ENCODE results near the gene PAFAH1B2. TPM values are rescaled to one million over a fixed set of nuclear protein-coding genes. Genes with fewer than 3 reads are reported as not detected.

Gene PAFAH1B2
- total and polyA plus RNA-seq, 10 of the 15 experiments (the other 5 are each of a cell fraction or from before 2014, with no cell fraction given) = 17.6 to 64.8 (median 47.6) TPM

DNA sequence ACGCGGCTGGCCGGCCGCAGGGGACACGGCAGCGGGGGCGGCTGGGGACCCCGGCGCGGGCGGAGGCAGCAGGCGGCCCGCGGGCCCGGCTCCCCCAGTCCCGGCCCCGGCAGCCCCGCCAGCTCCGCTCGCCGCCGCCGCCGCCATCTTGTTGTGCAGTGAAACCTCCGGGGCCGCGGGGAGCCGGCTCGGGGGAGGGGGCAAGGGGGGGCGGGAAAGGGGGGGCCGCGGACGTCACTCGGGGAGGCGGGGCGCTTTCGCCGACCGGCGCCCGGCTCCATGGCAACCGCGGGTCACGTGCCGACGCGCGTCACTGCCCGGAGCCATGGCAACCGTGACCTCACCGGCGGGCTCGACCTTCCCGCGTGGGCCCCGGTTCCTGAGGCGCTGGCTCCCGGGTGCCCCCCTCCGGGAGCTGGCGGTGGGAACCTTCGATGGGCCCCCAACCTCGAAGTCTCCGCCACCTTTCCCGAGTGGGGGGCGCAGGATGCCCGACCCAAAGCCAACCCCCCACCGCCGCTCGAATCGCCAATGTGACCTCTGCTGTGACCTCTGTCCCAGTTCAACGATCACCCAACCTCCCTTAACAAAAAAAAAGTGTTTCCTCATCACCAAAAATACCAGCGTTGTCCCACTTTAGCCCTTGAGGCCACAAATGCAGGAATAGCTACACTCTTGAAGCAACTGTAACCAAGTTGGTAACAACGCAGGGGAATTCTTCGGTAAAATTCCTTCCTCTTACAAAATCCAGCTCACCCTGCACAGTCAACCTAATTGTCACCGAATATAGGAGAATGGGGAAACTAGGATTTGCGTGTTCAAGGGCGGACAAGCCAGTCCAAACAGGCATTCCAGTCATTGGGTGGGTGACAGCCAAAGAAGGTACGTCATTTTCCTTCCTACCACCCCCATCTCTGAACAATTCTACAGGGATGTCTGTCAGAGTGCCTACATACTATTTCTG lies 45.5 kb upstream of the PAFAH1B2 start, which contains the start of gene SIK3 (continued):
- TF ChIP-seq, protein P1, sequence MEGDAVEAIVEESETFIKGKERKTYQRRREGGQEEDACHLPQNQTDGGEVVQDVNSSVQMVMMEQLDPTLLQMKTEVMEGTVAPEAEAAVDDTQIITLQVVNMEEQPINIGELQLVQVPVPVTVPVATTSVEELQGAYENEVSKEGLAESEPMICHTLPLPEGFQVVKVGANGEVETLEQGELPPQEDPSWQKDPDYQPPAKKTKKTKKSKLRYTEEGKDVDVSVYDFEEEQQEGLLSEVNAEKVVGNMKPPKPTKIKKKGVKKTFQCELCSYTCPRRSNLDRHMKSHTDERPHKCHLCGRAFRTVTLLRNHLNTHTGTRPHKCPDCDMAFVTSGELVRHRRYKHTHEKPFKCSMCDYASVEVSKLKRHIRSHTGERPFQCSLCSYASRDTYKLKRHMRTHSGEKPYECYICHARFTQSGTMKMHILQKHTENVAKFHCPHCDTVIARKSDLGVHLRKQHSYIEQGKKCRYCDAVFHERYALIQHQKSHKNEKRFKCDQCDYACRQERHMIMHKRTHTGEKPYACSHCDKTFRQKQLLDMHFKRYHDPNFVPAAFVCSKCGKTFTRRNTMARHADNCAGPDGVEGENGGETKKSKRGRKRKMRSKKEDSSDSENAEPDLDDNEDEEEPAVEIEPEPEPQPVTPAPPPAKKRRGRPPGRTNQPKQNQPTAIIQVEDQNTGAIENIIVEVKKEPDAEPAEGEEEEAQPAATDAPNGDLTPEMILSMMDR (IDR thresholded peaks at IDR 0.05 in 2 of 3, conservative IDR thresholded peaks at IDR 0.05 in 1 of 3; ENCODE audit: control insufficient read depth in 2 of 3, extremely low read depth in 1 of 3, insufficient read depth in 1 of 3, low read depth in 3 of 3, low read length in 3 of 3) = 0 out of 6 replicates have a peak, but pooled peaks of 1 of the 3 experiments have one; percentile 1
- TF ChIP-seq, protein P2, sequence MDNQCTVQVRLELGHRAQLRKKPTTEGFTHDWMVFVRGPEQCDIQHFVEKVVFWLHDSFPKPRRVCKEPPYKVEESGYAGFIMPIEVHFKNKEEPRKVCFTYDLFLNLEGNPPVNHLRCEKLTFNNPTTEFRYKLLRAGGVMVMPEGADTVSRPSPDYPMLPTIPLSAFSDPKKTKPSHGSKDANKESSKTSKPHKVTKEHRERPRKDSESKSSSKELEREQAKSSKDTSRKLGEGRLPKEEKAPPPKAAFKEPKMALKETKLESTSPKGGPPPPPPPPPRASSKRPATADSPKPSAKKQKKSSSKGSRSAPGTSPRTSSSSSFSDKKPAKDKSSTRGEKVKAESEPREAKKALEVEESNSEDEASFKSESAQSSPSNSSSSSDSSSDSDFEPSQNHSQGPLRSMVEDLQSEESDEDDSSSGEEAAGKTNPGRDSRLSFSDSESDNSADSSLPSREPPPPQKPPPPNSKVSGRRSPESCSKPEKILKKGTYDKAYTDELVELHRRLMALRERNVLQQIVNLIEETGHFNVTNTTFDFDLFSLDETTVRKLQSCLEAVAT (IDR thresholded peaks at IDR 0.05) = peak; percentile 49; the same call in 1 of the 2 replicates
- TF ChIP-seq, protein P3, sequence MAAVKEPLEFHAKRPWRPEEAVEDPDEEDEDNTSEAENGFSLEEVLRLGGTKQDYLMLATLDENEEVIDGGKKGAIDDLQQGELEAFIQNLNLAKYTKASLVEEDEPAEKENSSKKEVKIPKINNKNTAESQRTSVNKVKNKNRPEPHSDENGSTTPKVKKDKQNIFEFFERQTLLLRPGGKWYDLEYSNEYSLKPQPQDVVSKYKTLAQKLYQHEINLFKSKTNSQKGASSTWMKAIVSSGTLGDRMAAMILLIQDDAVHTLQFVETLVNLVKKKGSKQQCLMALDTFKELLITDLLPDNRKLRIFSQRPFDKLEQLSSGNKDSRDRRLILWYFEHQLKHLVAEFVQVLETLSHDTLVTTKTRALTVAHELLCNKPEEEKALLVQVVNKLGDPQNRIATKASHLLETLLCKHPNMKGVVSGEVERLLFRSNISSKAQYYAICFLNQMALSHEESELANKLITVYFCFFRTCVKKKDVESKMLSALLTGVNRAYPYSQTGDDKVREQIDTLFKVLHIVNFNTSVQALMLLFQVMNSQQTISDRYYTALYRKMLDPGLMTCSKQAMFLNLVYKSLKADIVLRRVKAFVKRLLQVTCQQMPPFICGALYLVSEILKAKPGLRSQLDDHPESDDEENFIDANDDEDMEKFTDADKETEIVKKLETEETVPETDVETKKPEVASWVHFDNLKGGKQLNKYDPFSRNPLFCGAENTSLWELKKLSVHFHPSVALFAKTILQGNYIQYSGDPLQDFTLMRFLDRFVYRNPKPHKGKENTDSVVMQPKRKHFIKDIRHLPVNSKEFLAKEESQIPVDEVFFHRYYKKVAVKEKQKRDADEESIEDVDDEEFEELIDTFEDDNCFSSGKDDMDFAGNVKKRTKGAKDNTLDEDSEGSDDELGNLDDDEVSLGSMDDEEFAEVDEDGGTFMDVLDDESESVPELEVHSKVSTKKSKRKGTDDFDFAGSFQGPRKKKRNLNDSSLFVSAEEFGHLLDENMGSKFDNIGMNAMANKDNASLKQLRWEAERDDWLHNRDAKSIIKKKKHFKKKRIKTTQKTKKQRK (IDR thresholded peaks at IDR 0.05; ENCODE audit: low read depth, low read length) = no peak
- no peak for TF ChIP-seq PML (IDR thresholded peaks at IDR 0.05; ENCODE audit: low read length)
- TF ChIP-seq, protein P4, sequence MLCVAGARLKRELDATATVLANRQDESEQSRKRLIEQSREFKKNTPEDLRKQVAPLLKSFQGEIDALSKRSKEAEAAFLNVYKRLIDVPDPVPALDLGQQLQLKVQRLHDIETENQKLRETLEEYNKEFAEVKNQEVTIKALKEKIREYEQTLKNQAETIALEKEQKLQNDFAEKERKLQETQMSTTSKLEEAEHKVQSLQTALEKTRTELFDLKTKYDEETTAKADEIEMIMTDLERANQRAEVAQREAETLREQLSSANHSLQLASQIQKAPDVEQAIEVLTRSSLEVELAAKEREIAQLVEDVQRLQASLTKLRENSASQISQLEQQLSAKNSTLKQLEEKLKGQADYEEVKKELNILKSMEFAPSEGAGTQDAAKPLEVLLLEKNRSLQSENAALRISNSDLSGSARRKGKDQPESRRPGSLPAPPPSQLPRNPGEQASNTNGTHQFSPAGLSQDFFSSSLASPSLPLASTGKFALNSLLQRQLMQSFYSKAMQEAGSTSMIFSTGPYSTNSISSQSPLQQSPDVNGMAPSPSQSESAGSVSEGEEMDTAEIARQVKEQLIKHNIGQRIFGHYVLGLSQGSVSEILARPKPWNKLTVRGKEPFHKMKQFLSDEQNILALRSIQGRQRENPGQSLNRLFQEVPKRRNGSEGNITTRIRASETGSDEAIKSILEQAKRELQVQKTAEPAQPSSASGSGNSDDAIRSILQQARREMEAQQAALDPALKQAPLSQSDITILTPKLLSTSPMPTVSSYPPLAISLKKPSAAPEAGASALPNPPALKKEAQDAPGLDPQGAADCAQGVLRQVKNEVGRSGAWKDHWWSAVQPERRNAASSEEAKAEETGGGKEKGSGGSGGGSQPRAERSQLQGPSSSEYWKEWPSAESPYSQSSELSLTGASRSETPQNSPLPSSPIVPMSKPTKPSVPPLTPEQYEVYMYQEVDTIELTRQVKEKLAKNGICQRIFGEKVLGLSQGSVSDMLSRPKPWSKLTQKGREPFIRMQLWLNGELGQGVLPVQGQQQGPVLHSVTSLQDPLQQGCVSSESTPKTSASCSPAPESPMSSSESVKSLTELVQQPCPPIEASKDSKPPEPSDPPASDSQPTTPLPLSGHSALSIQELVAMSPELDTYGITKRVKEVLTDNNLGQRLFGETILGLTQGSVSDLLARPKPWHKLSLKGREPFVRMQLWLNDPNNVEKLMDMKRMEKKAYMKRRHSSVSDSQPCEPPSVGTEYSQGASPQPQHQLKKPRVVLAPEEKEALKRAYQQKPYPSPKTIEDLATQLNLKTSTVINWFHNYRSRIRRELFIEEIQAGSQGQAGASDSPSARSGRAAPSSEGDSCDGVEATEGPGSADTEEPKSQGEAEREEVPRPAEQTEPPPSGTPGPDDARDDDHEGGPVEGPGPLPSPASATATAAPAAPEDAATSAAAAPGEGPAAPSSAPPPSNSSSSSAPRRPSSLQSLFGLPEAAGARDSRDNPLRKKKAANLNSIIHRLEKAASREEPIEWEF (IDR thresholded peaks at IDR 0.05; ENCODE audit: insufficient replicate concordance, low read depth, low read length) = no peak
- no peak for TF ChIP-seq NFYB (IDR thresholded peaks at IDR 0.05; ENCODE audit: insufficient read depth, low read depth, low read length)
- TF ChIP-seq ESRRA (IDR thresholded peaks at IDR 0.05; ENCODE audit: low read length) = peak; percentile 97
- no peak for TF ChIP-seq JUND (IDR thresholded peaks at IDR 0.05; ENCODE audit: low read depth, low read length)
- peak; percentile 77 for TF ChIP-seq RELA (IDR thresholded peaks at IDR 0.05; ENCODE audit: borderline replicate concordance, partially characterized antibody)
- peak; percentile 79 for TF ChIP-seq POLR2A (IDR thresholded peaks at IDR 0.05; ENCODE audit: low read depth, low read length)
- TF ChIP-seq TARDBP (IDR thresholded peaks at IDR 0.05; ENCODE audit: borderline replicate concordance) = no peak
- peak; percentile 42; the same call in 1 of the 2 replicates for TF ChIP-seq CHD2 (IDR thresholded peaks at IDR 0.05; ENCODE audit: borderline replicate concordance, low read depth, low read length)
- TF ChIP-seq MYB (IDR thresholded peaks at IDR 0.05; ENCODE audit: borderline replicate concordance, low read depth, low read length) = no peak; the same call in 1 of the 2 replicates
